Measurements from ENCODE around the gene SEC11A. TPM values are rescaled to one million over a fixed set of nuclear protein-coding genes. Genes with fewer than 3 reads are reported as not detected.
A peak's percentile ranks its signal among the peaks of the same experiment; 100 is the strongest.

Gene SEC11A
- polyA plus RNA-seq, 3 donors, result 111 to 166 (median 154) TPM

- H3K27me3 ChIP-seq (ENCODE audit: control insufficient read depth in 2 of 2, insufficient read depth in 2 of 2, low read length in 2 of 2), result no peaks in the 10 kb centered on the region
- 100% methylated on average over 2 of the region's 6 CpGs for WGBS (ENCODE audit: insufficient coverage)
Measured at GRCh38 chr15:84727429-84727828, 11.5 kb upstream of the SEC11A start.

GRCh38 chr15:84725001-84725491, 9.1 kb upstream of the SEC11A start:
- Histone ChIP-seq H2AFZ (ENCODE audit: insufficient read depth, low read depth, low read length, poor library complexity, severe bottlenecking) (peak overlapping the region; percentile 27), H3K27me3 (ENCODE audit: control insufficient read depth in 2 of 2, insufficient read depth in 2 of 2, low read length in 2 of 2) (no peaks in the 10 kb centered on the region), H3K9ac (ENCODE audit: insufficient read depth, low read length, poor library complexity, severe bottlenecking) (no peak overlapping the region), H3K36me3 (replicated peaks in 1 of 2; ENCODE audit: control insufficient read depth in 1 of 2, insufficient read depth in 2 of 2, low read length in 2 of 2) (no peaks in the 10 kb centered on the region), H3K79me2 (ENCODE audit: insufficient read depth, low read length) (peaks cover 19% of the 10 kb centered on the region), H4K20me1 (ENCODE audit: insufficient read depth, low read length) (no peaks in the 10 kb centered on the region), H3K27ac (ENCODE audit: low read depth in 1 of 2, low read length in 2 of 2) (peak overlapping the region; percentile 82 to 89), H3K4me1 (ENCODE audit: control insufficient read depth in 1 of 2, insufficient read depth in 2 of 2, low read length in 2 of 2) (peaks cover 85 to 93% of the 10 kb centered on the region in 2 donors), H3K4me3 (replicated peaks in 1 of 3; ENCODE audit: low read depth in 2 of 3, low read length in 3 of 3) (peak overlapping the region in 1 of 3 experiments; percentile 50), H3K9me3 (replicated peaks in 1 of 2; ENCODE audit: control insufficient read depth in 1 of 2, insufficient read depth in 1 of 2, low read length in 2 of 2) (no peaks in the 10 kb centered on the region), H3K4me2 (replicated peaks; ENCODE audit: extremely low read depth, low read length, poor library complexity, severe bottlenecking) (peak overlapping the region; percentile 59)
- Mint-ChIP-seq H3K36me3 (no peaks in the 10 kb centered on the region), H3K27me3 (ENCODE audit: low read depth in 3 of 3) (no peaks in the 10 kb centered on the region), H3K4me1 (peaks cover 78% of the 10 kb centered on the region), H3K4me3 (peak overlapping the region in 1 of 2 donors; percentile 87), H3K9me3 (peaks cover 0 to 5% (median 0%) of the 10 kb centered on the region in 7 donors), H3K27ac (peak overlapping the region; percentile 93 to 99 (median 96))
- intact Hi-C loops (cut with micrococcal nuclease), result no loop called here
- no peak for TF ChIP-seq CTCF (IDR thresholded peaks at IDR 0.05)
- WGBS (ENCODE audit: insufficient coverage), result no CpG with 5 or more reads among the region's 1 CpG
- DNase-seq, result peak; percentile 89 to 90 (median 90)

More at GRCh38 chr15:84727429-84727828, 11.5 kb upstream of the SEC11A start:
- H3K27ac Mint-ChIP-seq, result peak overlapping the region in 5 of 7 donors; percentile 24 to 98 (median 94)
- Histone ChIP-seq H3K27ac (ENCODE audit: low read depth in 1 of 2, low read length in 2 of 2) (peak overlapping the region in 1 of 2 donors; percentile 89), H3K36me3 (replicated peaks in 1 of 2; ENCODE audit: control insufficient read depth in 1 of 2, insufficient read depth in 2 of 2, low read length in 2 of 2) (no peaks in the 10 kb centered on the region), H3K4me3 (replicated peaks in 1 of 3; ENCODE audit: low read depth in 2 of 3, low read length in 3 of 3) (peak overlapping the region in 1 of 3 experiments; percentile 11), H4K20me1 (ENCODE audit: insufficient read depth, low read length) (no peaks in the 10 kb centered on the region), H3K9ac (ENCODE audit: insufficient read depth, low read length, poor library complexity, severe bottlenecking) (no peak overlapping the region), H3K9me3 (replicated peaks in 1 of 2; ENCODE audit: control insufficient read depth in 1 of 2, insufficient read depth in 1 of 2, low read length in 2 of 2) (no peaks in the 10 kb centered on the region), H3K4me2 (replicated peaks; ENCODE audit: extremely low read depth, low read length, poor library complexity, severe bottlenecking) (peak overlapping the region; percentile 3), H2AFZ (ENCODE audit: insufficient read depth, low read depth, low read length, poor library complexity, severe bottlenecking) (no peak overlapping the region), H3K4me1 (ENCODE audit: control insufficient read depth in 1 of 2, insufficient read depth in 2 of 2, low read length in 2 of 2) (peaks cover 72 to 85% of the 10 kb centered on the region in 2 donors), H3K79me2 (ENCODE audit: insufficient read depth, low read length) (peaks cover 10% of the 10 kb centered on the region)
- DNase-seq, result no peak
- H3K4me3 Mint-ChIP-seq, result no peak overlapping the region
- no peaks in the 10 kb centered on the region for H3K27me3 Mint-ChIP-seq (ENCODE audit: low read depth in 3 of 3)
- peaks cover 0 to 11% (median 5%) of the 10 kb centered on the region in 7 donors for H3K9me3 Mint-ChIP-seq
- no peak for TF ChIP-seq CTCF (IDR thresholded peaks at IDR 0.05)
- H3K4me1 Mint-ChIP-seq, result peaks cover 69% of the 10 kb centered on the region
- no peaks in the 10 kb centered on the region for H3K36me3 Mint-ChIP-seq
- intact Hi-C loops (cut with micrococcal nuclease), result no loop called here

Data from CD14-positive monocyte (primary cell).